ENCODE data around the gene DST.

DNA sequence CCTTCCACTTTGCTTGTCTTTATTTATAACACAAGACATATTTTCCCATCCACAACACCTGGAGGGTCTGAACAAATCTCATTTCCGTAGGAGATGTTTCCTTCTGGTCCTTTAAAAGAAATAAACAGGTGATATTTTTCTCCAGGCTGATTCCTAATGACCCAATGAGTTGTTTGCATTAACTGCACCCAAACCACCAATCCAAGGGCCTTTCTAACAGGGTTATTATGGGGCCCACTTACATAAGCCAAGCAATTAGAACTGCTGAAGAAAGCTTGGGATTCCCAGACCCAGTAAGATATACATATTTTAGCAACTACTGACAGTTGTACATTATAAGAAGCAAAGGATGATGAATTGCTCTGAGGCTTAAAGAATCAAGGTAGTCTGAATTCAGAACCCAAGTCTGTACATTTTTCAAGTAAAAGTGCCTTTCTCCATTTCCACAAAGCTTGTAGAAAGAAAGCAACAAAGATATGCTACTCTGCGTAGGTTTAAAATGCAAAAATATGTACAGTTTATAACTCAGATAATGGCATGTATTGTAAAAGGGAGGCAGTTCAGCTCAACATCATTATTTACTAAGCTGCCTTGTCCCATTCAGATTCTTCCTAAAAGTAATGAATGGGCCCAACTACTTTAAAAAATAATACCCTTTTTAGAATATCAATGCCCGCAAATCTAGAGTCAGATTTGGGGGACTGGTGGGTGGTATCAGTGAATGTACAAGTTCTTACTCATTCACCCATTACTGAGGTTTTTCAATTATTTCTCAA, 120.0 kb downstream of the DST start:
- TF ChIP-seq, protein P1, sequence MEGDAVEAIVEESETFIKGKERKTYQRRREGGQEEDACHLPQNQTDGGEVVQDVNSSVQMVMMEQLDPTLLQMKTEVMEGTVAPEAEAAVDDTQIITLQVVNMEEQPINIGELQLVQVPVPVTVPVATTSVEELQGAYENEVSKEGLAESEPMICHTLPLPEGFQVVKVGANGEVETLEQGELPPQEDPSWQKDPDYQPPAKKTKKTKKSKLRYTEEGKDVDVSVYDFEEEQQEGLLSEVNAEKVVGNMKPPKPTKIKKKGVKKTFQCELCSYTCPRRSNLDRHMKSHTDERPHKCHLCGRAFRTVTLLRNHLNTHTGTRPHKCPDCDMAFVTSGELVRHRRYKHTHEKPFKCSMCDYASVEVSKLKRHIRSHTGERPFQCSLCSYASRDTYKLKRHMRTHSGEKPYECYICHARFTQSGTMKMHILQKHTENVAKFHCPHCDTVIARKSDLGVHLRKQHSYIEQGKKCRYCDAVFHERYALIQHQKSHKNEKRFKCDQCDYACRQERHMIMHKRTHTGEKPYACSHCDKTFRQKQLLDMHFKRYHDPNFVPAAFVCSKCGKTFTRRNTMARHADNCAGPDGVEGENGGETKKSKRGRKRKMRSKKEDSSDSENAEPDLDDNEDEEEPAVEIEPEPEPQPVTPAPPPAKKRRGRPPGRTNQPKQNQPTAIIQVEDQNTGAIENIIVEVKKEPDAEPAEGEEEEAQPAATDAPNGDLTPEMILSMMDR (IDR thresholded peaks at IDR 0.05), result no peak
- TF ChIP-seq POLR2A (IDR thresholded peaks at IDR 0.05), result no peak

Measured in tibial nerve (tissue), 3 donors.